Heart right ventricle (tissue), 16 donors: ENCODE measurements around the gene DOCK9. TPM values are rescaled to one million over a fixed set of nuclear protein-coding genes. Genes with fewer than 3 reads are reported as not detected.

Experiments used
- ATAC-seq, 8 donors: fragments of 200-7000 bp; cut with Tn5 transposase; one replicate each; pipeline ENCODE4 v1.9.1; 2020; ENCODE audit warnings: mild to moderate bottlenecking in 8 of 8, moderate library complexity in 8 of 8, moderate number of reproducible peaks in 1 of 8
- DNase-seq, 2 donors: peaks; one replicate each; pipeline ENCODE4 v3.0.0-alpha.2; 2020
- H3K27ac ChIP-seq, 10 donors: fragments of 200-600 bp; sonication (generic) in 2 of 10; one replicate each; pipeline versions ENCODE4 v1.5.0 to v1.8.0; 2020 to 2022; ENCODE audit warnings: mild to moderate bottlenecking in 3 of 10
- H3K27me3 ChIP-seq, 7 donors: fragments of 200-600 bp; one replicate each; pipeline ENCODE4 v1.8.0; 2021 to 2022; ENCODE audit warnings: mild to moderate bottlenecking in 2 of 7
- H3K36me3 ChIP-seq, 9 donors: fragments of 200-600 bp; sonication (generic) in 1 of 9; one replicate each; pipeline versions ENCODE4 v1.5.0 to v1.8.0; 2020 to 2022; ENCODE audit warnings: mild to moderate bottlenecking in 2 of 9
- H3K4me1 ChIP-seq, 9 donors: fragments of 200-600 bp; sonication (generic) in 1 of 9; one replicate each; pipeline versions ENCODE4 v1.5.0 to v1.8.0; 2020 to 2022; ENCODE audit warnings: mild to moderate bottlenecking in 4 of 9
- H3K4me3 ChIP-seq, 10 donors: fragments of 200-600 bp; sonication (generic) in 2 of 10; one replicate each; pipeline versions ENCODE4 v1.5.0 to v1.8.0; 2020 to 2022; ENCODE audit warnings: mild to moderate bottlenecking in 7 of 10, moderate library complexity in 2 of 10
- H3K9me3 ChIP-seq, 11 donors: fragments of 200-600 bp in 10 of 11; sonication (generic) in 2 of 11; one replicate each; pipeline versions ENCODE4 v1.5.0 to v1.8.0; 2013 to 2022; ENCODE audit warnings: mild to moderate bottlenecking in 2 of 11, control low read depth in 1 of 11, moderate library complexity in 1 of 11
- WGBS, 2 donors: extraction: QIAGEN DNeasy Blood & Tissue Kit; methylation state at CpG; one replicate each; pipeline ENCODE4 v1.1.7; 2013; ENCODE audit warnings: inconsistent platforms in 1 of 2; 5-methylcytosine and 5-hydroxymethylcytosine counted together
- intact Hi-C, 10 donors: fragments of 100-400 bp; cut with DNase I; formaldehyde crosslinking; loops; one replicate each; pipeline versions ENCODE4 v1.11.1 to v1.14.2; 2022
- polyA plus RNA-seq, 2 donors: library from polyadenylated mRNA; stranded (reverse); fragments of 200-250 nt; gene quantifications; one replicate each; pipeline ENCODE4 v1.2.3, GENCODE V29; 2013
- total RNA-seq, 10 donors: library from RNA; stranded (reverse); fragmentation: NEBNext Ultra II Directional in 3 of 10; extraction: Animal tissue kit (Norgen Biotek cat#: 25700) in 3 of 10; gene quantifications; one replicate each; pipeline versions ENCODE4 v1.2.1 to v1.2.4, GENCODE V29; 2021 to 2023
- TF ChIP-seq, protein P1 (sequence below), 9 donors: fragments of 200-600 bp; sonication (generic) in 2 of 9; IDR thresholded peaks; one replicate each; pipeline versions ENCODE4 v1.5.0 to v1.8.0; 2021 to 2022; ENCODE audit warnings: antibody characterized with exemption in 9 of 9, mild to moderate bottlenecking in 5 of 9, moderate library complexity in 1 of 9
- donor health status: Arrhythmogenic right ventricular cardiomyopathy.
- donor health status: ischemic (EF 13 %, LVEDD 7.1; RV severe dilation, severe dysfunction).
- donor health status: healthy with polysubstance abuse.
- donor health status: DM: no; HTN: yes; CAD: no.
- donor health status: DM: no; HTN: no; CAD: no.
- donor health status: ischemic (EF 25% LVEDD 6.9; RV normal size, moderate dysfunction).
- donor health status: ischemic (EF 25% LVEDD 5.7; RV mildly dilated, moderate dysfunction).
- donor health status: healthy.
- donor health status: DM: yes; HTN: yes; CAD: no.
- donor health status: Ischemic cardiomyopathy.
- donor health status: ischemic (EF 35%, LVEDD 5.7; RV mildly dilated, moderate dysfunction).
- donor health status: nonischemic (EF 11% LVEDD 7.7; RV severe dilation, severe dysfunction).
- donor health status: DM: yes; HTN: yes; CAD: no.
- donor health status: PGD.
- donor health status: ischemic (EF 29% LVEDD 5.4; RV normal size, mild dysfunction).
- donor health status: nonischemic (EF 23%, LVEDD 6.1; RV moderate dilation, normal function).

DOCK9 gene
- total and polyA plus RNA-seq, 12 donors: 31.6 to 73.7 (median 43.4) TPM

DNA sequence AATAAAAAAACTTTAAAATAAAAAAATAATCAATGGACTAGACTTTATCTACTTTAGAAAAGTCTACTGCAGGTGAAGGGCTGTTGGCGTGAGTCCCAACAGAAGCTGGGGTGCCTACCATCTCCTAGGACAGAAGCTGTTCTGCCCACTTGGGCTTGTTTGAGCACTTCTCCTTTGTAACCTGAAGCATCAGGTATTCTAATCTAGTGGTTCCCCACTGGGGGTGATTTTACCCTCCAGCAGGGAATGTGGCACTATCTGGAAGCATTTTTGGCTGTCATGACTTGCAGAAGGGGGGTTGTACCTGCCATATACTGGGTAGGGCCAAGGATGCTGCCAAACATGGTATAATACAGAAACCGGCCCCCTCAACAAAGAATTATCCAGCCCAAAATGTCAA is 16.2 kb upstream of the DOCK9 start:
- no peak overlapping the region for H3K4me3 ChIP-seq
- ATAC-seq: no peak
- no peak for DNase-seq
- intact Hi-C loops: no loop called here
- 96 to 99% methylated on average over 2 of the region's 2 CpGs for WGBS, 2 donors
- H3K4me1 ChIP-seq: peaks cover 6 to 26% (median 17%) of the 10 kb centered on the region in 9 donors
- TF ChIP-seq, protein P1, sequence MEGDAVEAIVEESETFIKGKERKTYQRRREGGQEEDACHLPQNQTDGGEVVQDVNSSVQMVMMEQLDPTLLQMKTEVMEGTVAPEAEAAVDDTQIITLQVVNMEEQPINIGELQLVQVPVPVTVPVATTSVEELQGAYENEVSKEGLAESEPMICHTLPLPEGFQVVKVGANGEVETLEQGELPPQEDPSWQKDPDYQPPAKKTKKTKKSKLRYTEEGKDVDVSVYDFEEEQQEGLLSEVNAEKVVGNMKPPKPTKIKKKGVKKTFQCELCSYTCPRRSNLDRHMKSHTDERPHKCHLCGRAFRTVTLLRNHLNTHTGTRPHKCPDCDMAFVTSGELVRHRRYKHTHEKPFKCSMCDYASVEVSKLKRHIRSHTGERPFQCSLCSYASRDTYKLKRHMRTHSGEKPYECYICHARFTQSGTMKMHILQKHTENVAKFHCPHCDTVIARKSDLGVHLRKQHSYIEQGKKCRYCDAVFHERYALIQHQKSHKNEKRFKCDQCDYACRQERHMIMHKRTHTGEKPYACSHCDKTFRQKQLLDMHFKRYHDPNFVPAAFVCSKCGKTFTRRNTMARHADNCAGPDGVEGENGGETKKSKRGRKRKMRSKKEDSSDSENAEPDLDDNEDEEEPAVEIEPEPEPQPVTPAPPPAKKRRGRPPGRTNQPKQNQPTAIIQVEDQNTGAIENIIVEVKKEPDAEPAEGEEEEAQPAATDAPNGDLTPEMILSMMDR (IDR thresholded peaks at IDR 0.05): no peak
- H3K36me3 ChIP-seq: no peaks in the 10 kb centered on the region
- peaks cover 0 to 4% (median 0%) of the 10 kb centered on the region in 11 donors for H3K9me3 ChIP-seq
- H3K27ac ChIP-seq: no peak overlapping the region
- peaks cover 0 to 4% (median 0%) of the 10 kb centered on the region in 7 donors for H3K27me3 ChIP-seq

DNA sequence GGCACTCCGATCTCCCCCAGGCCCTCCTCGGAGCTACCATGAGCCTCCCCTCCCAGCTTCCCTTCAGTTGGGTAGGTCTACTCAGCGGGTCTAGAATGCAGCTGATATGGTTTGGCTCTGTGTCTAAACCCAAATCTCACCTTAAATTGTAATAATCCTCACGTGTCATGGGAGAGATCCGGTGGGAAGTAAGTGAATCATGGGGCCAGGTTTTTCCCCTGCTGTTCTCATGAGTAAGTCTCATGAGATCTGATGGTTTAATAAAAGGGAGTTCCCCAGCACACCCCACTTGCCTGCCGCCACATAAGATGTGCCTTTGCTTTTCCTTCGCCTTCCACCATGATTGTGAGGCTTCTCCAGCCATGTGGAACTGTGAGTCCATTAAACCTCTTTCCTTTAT is 14.5 kb upstream of the DOCK9 start:
- no peak overlapping the region for H3K4me3 ChIP-seq
- intact Hi-C loops: no loop called here
- H3K4me1 ChIP-seq: peaks cover 0 to 24% (median 4%) of the 10 kb centered on the region in 9 donors
- H3K36me3 ChIP-seq: no peaks in the 10 kb centered on the region
- H3K27ac ChIP-seq: no peak overlapping the region
- peaks cover 0 to 4% (median 0%) of the 10 kb centered on the region in 7 donors for H3K27me3 ChIP-seq
- TF ChIP-seq, protein P1 (IDR thresholded peaks at IDR 0.05): no peak
- peaks cover 0 to 4% (median 0%) of the 10 kb centered on the region in 11 donors for H3K9me3 ChIP-seq
- 77 to 80% methylated on average over 7 of the region's 7 CpGs for whole genome bisulfite sequencing, 2 donors
- ATAC-seq (no peak), DNase-seq (no peak)

DNA sequence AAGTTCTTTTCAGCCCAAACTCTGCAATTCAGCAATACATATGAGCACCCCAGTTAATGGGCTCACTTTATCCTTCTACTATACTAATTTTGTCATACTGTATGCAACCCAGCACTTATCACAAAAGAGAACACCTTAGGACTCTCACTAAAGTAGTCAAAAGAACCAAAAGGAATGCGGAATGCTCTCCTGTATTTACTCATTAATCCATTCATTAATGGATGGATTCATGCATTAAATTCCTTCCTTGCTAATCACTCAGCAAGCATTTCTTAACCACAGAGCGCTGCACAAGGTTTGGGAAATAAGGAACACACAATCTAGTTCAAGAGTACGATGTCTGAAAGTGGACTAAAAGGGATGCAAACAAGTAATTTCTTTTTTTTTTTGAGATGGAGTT is 12.8 kb upstream of the DOCK9 start:
- Histone ChIP-seq H3K27me3 (peaks cover 0 to 4% (median 0%) of the 10 kb centered on the region in 7 donors), H3K9me3 (peaks cover 0 to 4% (median 0%) of the 10 kb centered on the region in 11 donors), H3K4me3 (no peak overlapping the region), H3K4me1 (peaks cover 0 to 34% (median 6%) of the 10 kb centered on the region in 9 donors), H3K36me3 (no peaks in the 10 kb centered on the region), H3K27ac (no peak overlapping the region)
- TF ChIP-seq, protein P1 (IDR thresholded peaks at IDR 0.05): no peak
- intact Hi-C loops: no loop called here
- ATAC-seq (no peak), DNase-seq (no peak)
- 98 to 99% methylated on average over 3 of the region's 3 CpGs for WGBS, 2 donors

DNA sequence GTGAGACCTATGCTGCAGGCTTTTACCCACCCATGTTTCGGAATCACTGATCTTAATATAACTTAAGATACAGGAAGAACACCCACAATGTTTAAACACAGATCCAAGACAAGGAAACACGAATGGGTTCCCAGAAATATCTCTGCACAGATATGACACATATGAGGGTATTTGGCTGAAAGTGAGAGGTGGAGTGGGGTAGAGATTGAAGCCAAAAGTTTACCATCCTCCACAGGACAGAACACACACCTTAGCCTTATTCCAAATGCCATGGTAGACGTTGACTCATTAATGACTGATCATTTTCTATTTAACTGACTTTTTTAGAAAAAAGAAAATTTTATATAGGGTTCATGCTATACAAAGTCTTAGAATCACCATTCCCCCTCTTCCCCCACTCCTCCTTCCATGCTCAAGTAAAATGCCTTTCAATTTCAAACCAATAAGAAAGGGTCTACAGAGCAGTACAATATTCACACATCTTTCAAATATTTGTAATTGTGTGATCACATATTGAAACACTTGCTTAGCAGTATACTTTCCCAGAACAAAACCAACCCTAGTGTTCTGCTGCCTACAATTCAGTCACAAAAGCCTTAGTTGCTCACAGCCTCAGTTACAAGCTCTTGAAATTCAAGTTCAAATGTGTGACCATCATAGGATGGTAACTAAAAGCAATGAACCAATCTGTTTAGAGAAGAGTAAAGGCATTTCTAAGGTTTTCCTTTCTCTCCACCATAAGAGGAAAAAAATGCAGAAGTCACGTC is 11.8 kb upstream of the DOCK9 start:
- peaks cover 0 to 4% (median 0%) of the 10 kb centered on the region in 7 donors for H3K27me3 ChIP-seq
- TF ChIP-seq, protein P1 (IDR thresholded peaks at IDR 0.05): no peak
- 76 to 85% methylated on average over 4 of the region's 4 CpGs for WGBS, 2 donors
- intact Hi-C loops: no loop called here
- peaks cover 0 to 39% (median 6%) of the 10 kb centered on the region in 9 donors for H3K4me1 ChIP-seq
- DNase-seq (no peak), ATAC-seq (no peak)
- H3K27ac ChIP-seq: no peak overlapping the region
- peaks cover 0 to 4% (median 0%) of the 10 kb centered on the region in 11 donors for H3K9me3 ChIP-seq
- H3K36me3 ChIP-seq: no peaks in the 10 kb centered on the region
- H3K4me3 ChIP-seq: no peak overlapping the region
